KG1 (cell line): Measurements from ENCODE around the gene SHOX.
"Not testable (repeated sequence)": the region's sequence is repeated elsewhere in the genome, so short reads cannot be mapped to it uniquely, and the experiment has no call there.

ENCODE experiments used
- DNase-seq: peaks from one replicate; lab custom pipeline; 2025; lab: John Stamatoyannopoulos, UW

Gene SHOX

DNA sequence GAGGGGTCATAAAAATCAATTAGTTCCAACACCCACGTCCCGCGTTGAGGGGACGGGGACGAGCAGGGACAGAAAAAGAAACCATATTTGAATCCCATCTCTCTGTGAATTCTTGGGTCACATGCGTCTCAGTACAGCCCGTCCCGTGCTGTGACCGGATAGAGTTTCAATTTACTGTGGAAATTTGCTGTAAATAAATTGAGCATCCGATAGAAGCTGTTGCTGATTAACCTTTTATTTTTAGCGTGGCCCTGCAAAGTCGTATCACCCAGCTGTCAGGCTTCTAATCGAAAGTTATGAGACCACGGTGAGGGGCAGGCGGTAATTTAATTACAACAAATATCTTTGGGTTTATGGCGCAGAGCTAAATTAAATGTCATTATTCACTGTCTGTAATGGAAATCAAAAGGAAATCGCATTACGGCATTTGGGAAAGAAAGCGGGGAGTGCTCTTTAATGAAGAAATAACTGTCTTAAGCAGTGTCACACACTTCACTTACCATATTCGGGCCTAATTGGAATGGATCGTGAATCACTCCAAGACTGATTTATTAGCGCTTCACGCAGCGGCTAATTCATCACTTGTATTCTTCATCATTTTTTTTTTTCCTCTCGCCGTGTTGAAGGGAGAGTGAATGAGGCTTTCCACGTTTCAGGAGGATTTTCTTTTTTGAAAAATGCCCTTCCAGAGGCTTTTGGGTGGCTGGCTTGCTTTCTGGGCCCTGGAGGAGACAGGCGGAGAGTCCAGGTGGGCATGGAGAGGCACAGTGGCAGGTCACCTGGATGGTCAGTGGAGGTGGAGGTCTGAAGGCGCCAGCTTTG, 7.3 kb downstream of the SHOX start:
- no peak for DNase-seq

DNA sequence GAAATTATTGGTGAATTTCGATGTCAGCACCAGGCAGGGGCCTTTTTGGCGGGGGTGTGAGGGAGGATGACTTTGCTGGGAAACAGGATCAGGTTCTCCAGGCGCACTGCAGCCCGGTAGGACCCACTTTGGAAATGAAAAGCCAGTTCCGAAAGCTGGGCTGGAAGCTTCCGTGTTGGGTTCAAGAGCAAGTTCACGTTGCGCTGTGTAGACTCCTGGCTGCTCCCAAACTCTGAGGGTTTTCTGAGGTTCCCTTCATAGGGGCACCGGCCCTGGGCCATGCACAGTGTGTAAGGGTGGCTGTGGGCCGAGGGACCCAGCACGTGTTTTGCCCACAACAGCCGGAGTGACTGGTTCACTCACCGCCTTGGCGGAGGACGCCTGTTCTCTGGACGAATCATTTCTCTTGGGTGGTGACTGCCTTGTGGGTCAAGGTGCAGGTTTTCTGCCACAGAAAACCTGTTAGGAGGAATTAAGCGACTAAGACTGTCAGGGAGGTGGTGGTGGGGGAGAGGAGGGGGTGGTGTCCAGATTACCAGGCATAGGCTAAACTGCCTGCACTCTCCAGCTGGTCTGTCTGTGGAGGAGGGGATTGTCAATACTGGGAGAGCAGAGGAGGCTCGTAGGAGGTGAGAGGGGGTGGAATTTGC, 8.0 kb downstream of the SHOX start:
- DNase-seq: no peak

- DNase-seq: no peak
Observed at GRCh38 chrX:639151-639550, 8.6 kb downstream of the SHOX start.

- no peak for DNase-seq
Observed at GRCh38 chrX:640641-641040, 10.1 kb downstream of the SHOX start.

- no peak for DNase-seq
Observed at GRCh38 chrX:641671-642435, 11.3 kb downstream of the SHOX start.

DNA sequence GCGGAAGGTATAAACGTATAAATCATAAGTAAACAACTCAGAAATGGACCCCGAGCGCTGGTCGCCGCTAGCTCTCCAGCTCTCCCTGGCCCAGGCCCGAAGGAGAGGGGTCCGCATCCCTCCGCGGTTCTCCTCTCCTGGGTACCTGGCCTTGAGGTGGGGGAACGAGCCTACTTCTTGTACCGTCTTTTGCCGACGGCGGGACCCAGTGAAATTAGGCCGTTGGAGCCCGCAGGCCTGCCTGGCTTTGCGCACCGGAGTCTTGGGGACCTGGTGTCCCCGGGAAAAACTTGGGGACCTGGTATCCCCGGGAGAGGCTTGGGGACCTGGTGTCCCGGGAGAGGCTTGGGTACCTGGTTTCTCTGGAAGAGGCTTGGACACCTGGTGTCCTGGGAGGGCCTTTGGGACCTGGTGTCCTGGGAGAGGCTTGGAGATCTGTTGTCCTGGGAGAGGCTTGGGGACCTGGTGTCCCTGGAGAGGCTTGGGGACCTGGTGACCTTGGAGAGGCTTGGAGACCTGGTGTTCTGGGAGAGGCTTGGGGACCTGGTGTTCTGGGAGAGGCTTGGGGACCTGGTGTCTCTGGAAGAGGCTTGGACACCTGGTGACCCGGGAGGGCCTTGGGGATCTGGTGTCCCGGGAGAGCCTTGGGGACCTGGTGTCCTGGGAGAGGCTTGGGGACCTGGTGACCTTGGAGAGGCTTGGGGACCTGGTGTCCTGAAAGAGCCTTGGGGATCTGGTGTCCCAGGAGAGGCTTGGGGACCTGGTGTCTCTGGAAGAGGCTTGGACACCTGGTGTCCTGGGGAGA, 12.0 kb downstream of the SHOX start:
- DNase-seq: no peak

GRCh38 chrX:643241-643595, 12.6 kb downstream of the SHOX start:
- DNase-seq: no peak

DNA sequence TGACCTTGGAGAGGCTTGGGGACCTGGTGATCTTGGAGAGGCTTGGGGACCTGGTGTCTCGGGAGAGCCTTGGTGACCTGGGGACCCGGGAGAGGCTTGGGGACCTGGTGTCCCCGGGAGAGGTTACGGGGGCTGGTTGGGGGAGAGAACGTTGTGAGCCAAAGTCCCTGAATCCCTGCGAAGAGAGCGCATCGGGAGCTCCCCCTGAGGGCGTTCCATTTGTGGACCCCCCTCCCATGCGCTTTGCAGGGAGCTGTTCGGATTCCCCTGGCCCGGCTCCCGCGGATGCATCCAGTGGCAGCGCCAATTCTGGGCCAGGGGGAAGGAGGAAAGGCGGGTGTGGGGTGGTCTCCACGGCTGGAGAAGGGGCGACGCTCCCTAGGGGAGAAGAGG, 13.3 kb downstream of the SHOX start:
- no peak for DNase-seq

DNA sequence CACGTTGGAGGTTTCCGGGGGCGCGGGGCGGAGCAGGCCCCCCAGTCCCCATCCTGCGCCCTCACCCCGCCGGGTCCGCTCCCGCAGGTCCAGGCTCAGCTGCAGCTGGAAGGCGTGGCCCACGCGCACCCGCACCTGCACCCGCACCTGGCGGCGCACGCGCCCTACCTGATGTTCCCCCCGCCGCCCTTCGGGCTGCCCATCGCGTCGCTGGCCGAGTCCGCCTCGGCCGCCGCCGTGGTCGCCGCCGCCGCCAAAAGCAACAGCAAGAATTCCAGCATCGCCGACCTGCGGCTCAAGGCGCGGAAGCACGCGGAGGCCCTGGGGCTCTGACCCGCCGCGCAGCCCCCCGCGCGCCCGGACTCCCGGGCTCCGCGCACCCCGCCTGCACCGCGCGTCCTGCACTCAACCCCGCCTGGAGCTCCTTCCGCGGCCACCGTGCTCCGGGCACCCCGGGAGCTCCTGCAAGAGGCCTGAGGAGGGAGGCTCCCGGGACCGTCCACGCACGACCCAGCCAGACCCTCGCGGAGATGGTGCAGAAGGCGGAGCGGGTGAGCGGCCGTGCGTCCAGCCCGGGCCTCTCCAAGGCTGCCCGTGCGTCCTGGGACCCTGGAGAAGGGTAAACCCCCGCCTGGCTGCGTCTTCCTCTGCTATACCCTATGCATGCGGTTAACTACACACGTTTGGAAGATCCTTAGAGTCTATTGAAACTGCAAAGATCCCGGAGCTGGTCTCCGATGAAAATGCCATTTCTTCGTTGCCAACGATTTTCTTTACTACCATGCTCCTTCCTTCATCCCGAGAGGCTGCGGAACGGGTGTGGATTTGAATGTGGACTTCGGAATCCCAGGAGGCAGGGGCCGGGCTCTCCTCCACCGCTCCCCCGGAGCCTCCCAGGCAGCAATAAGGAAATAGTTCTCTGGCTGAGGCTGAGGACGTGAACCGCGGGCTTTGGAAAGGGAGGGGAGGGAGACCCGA, 14.0 kb downstream of the SHOX start:
- DNase-seq: no peak

DNA sequence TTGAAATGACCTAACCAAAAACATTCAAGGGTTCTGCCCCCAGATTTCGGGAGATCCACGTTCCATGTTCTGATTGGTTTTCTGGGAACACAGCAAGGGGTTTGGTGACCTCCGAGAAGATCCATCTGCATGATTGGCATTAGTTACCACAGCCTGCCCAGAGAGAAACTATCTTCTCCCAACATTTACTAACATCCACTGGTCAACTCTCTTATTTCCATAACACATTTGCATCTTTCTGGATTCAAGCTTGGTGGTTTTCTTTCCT, 15.6 kb downstream of the SHOX start:
- DNase-seq: no peak

- no peak for DNase-seq
Observed at GRCh38 chrX:646796-647195, 16.2 kb downstream of the SHOX start.

GRCh38 chrX:649166-649565, 18.6 kb downstream of the SHOX start:
- no peak for DNase-seq

DNA sequence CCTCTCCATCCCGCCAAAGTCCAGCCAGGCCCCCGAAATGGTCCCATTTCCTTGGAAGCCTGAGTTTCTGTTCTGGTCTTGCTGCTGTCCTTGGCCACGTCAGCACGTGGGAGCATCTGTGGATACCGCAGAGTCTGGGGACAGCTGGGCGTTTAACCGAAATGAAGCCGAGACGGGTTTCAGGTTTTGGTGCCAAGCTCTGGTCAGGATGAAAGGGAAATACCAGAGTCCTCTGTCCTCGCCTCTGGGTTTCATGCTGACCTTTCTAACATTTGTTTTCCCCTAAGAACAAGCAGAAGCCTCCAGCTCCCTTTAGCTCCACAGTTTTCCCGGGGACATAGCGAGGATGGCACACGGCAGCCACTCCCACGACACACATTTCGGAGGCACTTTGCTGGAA, 19.7 kb downstream of the SHOX start:
- DNase-seq: no peak

DNA sequence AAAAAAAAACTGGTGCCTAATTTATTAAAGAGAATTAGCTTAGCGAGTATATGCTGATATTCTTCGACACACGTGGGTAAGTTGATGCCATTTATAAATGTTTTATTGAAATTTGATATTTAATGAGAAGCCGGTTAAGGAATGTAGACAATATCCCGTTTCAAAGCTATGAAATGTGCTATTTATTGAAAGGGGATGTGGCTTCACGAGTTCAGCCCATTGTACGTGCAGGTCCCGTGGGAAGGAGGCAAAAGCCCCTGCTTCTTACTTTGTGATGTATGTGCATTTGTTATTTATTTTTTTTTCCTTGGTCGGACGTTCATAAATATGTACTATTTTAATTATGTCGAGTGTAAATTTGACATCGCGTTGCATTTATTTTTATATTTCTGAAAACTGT, 20.2 kb downstream of the SHOX start:
- DNase-seq: no peak

DNA sequence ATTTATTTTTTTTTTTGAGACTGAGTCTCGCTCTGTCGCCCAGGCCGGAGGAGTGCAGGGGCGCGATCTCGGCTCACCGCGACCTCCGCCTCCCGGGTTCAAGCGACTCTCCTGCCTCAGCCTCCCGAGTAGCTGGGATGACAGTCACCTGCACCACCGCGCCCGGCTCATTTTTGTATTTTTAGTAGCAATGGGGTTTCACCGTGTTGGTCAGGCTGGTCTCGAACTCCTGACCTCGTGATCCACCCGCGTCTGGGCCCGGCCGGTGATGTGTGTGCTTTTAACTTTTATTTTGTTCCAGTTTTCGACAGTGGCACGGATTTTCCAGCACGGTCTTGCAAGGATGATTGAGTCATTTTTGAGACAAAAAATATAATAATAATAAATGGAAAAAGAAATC, 21.3 kb downstream of the SHOX start:
- DNase-seq: not testable (repeated sequence)

GRCh38 chrX:652341-652741, 21.8 kb downstream of the SHOX start:
- no peak for DNase-seq

GRCh38 chrX:653306-653705, 22.7 kb downstream of the SHOX start:
- no peak for DNase-seq

GRCh38 chrX:661154-661553, 30.6 kb downstream of the SHOX start:
- no peak for DNase-seq

DNA sequence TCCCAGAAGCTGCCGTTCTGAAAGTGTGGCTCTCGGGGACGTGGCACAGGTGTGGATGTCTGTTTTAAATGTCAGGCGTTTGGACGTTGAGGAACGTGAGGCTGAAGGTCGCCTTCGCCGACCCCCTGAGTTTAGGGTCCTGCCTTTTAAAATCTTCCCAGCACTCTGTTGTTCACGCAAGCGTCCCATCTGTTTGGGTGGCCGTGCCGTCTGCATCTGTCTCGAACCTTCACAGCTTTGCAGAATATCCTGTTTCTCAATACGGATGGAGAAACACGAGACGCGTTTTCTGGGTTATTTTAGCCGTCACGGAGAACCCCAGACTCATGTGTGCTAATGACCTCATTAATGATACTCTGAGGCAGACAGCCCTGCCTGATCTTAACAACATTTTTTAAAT, 31.5 kb downstream of the SHOX start:
- no peak for DNase-seq

DNA sequence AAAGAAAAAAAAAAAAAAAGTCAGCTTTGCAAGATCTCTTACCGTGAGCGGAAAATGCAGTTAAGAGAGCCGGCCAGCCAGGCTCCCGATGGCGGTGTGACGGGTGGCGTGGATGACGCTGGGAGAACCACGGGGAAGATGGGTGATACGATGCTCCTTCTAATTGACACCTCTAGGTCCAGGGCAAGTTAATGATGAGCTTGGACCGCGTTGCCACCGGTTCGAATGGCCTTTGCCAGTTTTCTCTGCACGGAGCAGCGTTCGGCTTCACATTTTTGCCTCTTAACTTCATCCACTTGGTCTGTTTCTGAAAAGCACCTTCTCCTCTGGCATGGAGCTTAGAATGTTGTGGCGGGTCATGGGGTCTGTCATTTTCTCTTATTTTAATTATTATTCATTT, 33.2 kb downstream of the SHOX start:
- no peak for DNase-seq
